ENCODE data around the gene WTIP.
A peak's percentile ranks its signal among the peaks of the same experiment; 100 is the strongest.
"Not testable (repeated sequence)": the region's sequence is repeated elsewhere in the genome, so short reads cannot be mapped to it uniquely, and the experiment has no call there.

The WTIP gene

GRCh38 chr19:34504273-34504808, 22.8 kb downstream of the WTIP start:
- DNase-seq = no peak

- DNase-seq = no peak
These were observed 23.3 kb downstream of the WTIP start for GRCh38 chr19:34504809-34505291.

GRCh38 chr19:34505321-34506025, 23.9 kb downstream of the WTIP start:
- no peak for DNase-seq

DNA sequence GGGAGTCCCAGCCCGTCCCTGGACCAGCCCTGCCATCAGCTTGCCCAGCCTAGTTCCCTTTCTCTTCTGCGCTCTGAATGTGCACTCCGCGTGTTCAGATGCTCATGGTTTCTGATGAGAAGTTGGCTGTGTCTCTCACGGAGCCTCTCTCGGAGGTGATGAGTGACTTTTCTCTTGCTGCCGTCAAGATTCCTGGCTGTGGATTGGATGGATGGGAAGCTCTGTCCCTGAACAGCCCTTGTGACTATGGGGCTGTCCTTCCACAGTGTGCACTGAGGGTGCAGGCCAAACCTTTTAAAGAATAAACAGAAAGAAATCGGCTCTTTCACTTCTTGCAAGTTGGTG, 24.4 kb downstream of the WTIP start:
- DNase-seq = no peak

- DNase-seq = no peak
These were observed 26.0 kb downstream of the WTIP start for GRCh38 chr19:34507414-34508067.

- peak; percentile 48 for DNase-seq
These were observed 27.0 kb downstream of the WTIP start for GRCh38 chr19:34508540-34508939.

GRCh38 chr19:34510904-34511303, 29.3 kb downstream of the WTIP start:
- DNase-seq = not testable (repeated sequence)

- DNase-seq = no peak
These were observed 30.8 kb downstream of the WTIP start for GRCh38 chr19:34512254-34512822.

GRCh38 chr19:34513767-34514166, 32.2 kb downstream of the WTIP start:
- DNase-seq = no peak

DNA sequence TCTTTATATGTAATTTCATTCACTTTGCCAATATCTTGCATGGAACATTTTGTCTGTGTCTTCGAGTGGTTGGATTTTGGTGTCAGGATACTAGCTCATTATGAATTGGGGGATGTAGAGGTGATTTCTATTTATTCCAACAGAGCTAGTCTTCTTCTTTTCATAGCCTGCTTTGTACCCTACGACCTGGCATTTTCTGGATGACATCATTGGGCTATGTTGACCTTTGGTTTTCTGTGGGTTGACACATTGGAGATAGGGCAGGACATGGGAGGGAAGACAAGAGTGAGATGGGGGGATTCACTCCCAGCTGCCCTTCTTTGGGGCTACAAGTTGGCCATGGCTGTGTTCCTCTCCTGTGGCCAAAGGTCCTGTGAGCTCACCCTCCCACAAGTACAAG, 38.0 kb downstream of the WTIP start:
- DNase-seq = no peak

DNA sequence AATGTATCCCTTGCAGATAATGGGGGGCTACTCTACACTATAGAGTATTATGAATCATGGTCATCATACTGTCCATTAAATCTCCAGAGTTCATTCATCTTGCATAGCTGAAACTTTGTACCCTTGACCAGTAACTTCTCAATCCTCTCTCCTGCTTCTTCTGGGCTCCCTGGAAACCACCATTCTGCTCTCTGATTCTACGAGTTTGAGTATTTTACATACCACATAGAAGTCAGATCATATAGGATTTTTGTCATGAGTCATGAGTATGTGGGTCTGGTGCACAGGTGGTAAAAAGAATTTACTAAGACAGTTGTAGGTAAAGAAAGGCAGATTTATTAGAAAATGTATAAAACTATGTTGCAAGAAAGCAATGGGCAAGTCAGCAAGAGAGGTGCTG, 41.9 kb downstream of the WTIP start:
- DNase-seq = no peak

DNA sequence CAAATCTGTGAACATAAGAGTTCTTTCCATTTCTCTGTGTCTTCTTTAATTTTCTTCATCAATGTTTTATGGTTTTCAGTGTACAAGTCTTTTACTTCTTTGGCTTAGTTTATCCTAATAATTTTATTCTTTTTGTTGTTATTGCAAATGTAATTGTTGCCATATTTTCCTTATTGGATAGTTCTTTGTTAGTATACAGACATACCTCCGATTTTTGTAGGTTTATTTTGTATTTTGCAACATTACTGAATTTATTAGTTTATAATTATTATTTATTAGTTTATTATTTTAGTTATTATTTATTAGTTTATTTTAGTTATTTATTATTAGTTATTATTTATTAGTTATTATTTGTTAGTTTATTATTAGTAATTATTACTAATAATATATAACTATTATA, 43.4 kb downstream of the WTIP start:
- no peak for DNase-seq

DNA sequence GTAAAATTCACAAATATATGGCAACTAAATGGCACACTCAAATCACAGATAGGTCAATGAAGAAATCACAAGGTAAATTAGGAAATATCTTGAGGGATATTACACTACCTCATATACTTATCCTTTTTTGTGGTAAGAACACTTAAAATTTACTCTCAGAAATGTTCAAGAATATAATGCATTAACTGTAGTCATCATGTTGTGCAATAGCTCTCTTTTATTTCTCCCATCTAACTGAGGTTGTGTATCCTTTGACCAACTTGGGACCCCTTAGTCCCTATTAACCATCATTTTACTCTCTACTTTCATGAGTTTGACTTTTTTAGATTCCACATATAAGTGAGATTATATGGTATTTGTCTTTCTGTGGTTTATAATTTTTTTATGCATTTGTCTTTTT, 52.6 kb downstream of the WTIP start:
- DNase-seq = no peak

DNA sequence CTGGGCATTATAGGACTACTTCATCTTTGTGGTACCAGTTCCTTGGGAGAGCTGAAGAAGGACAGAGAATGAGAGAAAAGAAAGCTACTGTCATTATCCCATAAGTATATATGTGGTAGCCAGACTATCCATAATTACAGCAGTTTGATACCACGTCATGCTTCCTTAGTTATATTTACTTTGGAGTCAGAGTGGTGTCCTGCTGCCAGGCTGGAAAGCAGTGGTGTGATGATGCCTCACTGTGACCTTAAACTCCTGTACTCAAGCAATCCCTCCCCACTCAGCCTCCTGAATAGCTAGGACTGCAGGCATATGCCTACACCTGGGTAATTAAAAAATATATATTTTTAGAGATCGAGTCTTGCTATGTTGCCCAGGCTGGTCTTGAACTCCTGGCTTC, 57.8 kb downstream of the WTIP start:
- DNase-seq = no peak

DNA sequence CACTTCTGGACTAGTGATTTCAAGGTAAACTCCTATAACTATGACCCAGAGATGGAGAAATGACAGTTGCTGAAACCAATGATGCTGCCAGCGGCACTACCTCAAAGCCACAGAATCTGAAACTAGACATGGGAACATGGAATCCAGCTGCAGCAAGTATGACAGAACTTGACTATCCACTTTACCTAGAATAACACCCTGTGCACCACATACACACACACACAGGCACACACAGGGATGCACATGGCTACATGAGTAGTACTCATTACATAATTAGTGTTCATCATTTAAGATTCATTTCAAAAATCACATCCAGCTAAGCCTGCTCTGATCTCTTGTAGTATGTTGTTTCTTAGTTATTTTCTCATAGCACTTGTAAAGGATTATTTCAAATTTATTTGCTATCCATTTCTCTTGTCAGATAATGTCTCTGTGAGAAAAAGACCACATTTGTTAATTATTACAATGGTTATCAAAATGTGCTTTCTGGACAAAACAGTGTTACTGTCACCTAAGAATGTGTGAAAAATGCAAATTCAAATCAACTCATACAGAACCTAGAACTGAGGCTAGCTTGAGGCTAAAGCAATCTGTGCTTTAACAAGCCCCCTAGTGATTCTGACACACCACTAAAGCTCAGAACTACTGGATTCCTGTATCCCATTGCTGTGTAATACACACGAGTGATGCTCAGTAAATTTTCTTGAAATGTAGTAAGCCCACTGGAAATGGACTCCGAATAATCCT, 59.4 kb downstream of the WTIP start:
- DNase-seq = no peak

DNA sequence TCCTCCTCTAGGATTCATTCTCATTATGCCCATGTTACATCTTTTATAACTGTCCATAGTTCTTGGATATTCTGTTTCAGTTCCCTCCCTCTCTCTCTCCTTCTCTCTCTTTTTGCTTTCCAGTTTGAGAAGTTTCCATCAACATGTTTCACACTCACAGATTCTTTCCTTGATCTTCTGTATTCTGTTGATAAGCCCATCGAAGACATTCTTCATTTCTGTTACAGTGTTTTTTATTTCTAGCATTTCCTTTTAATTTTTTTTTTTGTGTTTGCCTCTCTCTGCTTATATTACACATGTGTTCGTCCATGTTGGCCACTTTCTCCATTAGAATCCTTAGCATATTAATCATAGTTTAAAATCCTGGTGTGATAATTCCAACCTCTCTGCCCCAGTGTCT, 68.3 kb downstream of the WTIP start:
- DNase-seq = no peak

DNA sequence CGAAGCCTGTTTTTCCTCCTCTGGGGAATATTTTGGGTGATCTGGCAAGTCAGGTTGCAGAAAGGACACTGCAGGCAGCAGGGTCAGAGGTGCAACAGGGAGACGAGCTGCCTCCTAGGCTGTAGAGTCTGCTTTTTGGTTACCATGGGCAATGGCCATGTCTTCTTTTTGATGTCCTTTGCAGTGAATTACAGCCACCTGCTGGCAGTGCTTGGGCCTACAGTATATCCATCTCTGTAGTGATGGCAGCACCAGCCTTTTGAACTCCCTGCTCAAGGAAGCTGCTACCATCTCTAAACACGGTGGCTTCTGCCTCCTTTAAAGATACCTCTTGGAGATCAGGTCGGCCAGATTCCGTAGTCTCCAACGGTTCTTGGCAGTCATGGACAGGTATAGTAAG, 73.9 kb downstream of the WTIP start:
- peak; percentile 21 for DNase-seq

- peak; percentile 23 for DNase-seq
These were observed 74.9 kb downstream of the WTIP start for GRCh38 chr19:34556488-34556887.

DNA sequence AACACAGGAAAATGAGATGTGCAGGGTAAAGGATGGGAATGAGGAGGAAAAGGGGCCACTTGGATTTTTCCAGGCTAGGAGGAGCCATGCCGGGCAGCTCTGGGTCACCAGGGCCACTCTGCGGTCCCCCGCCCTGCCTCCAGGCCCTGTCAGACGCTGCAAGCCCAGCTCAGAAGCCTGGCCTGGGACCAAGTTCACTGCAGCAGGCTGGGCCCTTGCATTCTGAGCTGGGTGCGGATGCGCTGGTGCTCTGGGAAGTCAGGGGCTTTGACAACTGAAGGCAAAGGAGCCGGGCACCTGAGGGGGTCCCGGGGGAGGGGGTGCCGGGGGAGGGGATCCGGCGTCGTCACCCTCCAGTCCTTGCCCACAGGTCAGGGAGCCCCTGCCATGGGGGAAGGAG, 77.5 kb downstream of the WTIP start:
- DNase-seq = no peak

DNA sequence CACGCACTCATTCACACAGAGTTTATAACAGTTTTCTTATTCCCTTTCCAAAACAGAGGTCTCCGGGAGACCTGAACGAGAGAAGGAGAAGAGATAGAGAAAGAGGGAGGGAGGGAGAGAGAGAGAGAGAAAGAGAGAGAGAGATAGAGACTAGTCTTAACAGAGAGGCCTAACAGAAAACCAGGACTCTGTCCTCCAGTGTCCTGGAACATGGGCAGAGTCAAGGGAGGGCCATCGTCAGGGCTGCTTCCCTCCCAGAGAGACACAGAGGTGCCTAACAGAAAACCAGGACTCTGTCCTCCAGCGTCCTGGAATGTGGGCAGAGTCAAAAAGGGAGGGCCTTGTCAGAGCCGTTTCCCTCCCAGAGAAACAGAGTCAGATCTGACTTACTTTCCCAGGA, 78.7 kb downstream of the WTIP start:
- no peak for DNase-seq
